ENCODE data around the gene DNAH1.

DNAH1 gene

GRCh38 chr3:52289338-52289746 lies 26.8 kb upstream of the DNAH1 start:
- peak in 1 of 42 donors; percentile 17 for DNase-seq
- intact Hi-C loops (cut with DNase I), result no loop called here

DNA sequence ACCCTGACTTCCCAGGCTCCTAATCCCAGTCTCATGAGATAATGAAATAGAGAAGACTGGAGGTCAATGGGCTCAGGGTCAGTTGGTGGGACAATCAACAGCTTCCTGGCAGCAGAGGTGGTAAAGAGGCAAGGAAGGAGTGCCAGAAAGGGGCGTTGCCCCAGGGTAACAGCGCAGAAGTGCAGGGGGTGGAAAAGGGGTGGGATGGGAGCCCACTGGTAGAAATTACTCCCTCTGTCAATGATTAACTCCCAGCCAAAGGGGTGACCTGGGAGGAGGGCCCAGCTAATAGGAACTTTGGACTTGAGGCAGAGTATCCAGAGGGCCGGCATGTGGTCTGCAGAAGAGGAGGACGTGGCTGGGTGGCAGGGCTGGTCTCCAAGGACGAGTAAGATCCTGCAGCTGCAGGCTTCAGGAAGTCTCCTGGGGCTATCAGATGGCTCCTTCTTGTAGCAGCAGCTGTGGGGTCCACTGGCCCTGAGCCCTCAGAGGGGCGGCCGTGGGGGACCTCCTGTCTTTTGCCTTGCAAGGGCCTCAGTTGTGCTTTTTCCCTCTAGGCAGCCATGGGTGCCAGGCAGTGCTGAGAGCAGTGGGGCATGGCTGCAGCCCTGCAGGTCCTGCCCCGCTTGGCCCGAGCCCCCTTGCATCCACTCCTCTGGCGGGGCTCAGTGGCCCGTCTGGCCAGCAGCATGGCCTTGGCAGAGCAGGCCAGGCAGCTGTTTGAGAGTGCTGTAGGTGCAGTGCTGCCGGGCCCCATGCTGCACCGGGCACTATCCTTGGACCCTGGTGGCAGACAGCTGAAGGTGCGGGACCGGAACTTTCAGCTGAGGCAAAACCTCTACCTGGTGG lies 26.1 kb upstream of the DNAH1 start:
- intact Hi-C loops (cut with DNase I), result loop anchor here (10.0 kb wide), 1 partner anchor 115 kb away; no protein-coding TSS in a partner anchor

GRCh38 chr3:52290596-52291507 lies 25.3 kb upstream of the DNAH1 start:
- DNase-seq, result peak in 1 of 42 donors; percentile 6
- intact Hi-C loops (cut with DNase I), result loop anchor here (10.0 kb wide), 1 partner anchor 114 kb away; no protein-coding TSS in a partner anchor

More for the DNA sequence above, 26.1 kb upstream of the DNAH1 start:
- peak in 1 of 42 donors; percentile 28 for DNase-seq

DNA sequence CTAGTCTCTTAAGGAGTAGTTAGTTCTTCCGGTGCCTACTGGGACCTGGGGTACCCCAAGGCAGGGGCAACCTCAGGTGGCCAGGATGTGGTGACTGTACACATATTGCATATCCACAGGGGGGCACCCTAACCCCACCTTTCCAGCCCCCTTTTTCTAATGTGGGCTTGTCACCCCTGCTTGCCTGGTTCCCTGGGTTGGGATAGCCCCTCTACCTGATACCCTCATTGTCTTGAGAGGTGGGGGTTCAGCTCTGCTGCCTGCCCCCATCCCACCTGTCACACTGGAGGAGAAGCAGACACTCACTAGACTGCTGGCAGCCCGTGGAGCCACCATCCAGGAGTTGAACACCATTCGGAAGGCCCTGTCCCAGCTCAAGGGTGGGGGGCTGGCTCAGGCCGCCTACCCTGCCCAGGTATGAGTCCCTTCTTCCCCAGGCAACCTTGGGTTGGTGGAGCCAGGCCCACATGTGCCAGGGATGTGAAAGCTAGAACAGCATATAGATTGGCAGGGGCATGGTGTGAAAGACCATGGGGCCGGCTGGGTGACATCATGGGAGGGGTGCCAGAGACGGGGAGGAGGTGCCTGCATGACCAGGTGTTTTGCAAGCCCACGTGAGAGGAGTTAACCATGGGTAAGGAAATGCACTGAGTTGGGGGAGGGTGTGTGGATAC lies 24.5 kb upstream of the DNAH1 start:
- intact Hi-C loops (cut with DNase I), result loop anchor here (10.0 kb wide), 1 partner anchor 113 kb away; no protein-coding TSS in a partner anchor
- DNase-seq, result peak in 22 of 42 donors; percentile 22 to 59 (median 35)

GRCh38 chr3:52292247-52293065 lies 23.7 kb upstream of the DNAH1 start:
- DNase-seq, result no peak
- intact Hi-C loops (cut with DNase I), result loop anchor here (10.0 kb wide), 1 partner anchor 112 kb away; no protein-coding TSS in a partner anchor

GRCh38 chr3:52293491-52294319 lies 22.4 kb upstream of the DNAH1 start:
- no peak for DNase-seq
- intact Hi-C loops (cut with DNase I), result loop anchor here (10.0 kb wide), 1 partner anchor 111 kb away; no protein-coding TSS in a partner anchor

DNA sequence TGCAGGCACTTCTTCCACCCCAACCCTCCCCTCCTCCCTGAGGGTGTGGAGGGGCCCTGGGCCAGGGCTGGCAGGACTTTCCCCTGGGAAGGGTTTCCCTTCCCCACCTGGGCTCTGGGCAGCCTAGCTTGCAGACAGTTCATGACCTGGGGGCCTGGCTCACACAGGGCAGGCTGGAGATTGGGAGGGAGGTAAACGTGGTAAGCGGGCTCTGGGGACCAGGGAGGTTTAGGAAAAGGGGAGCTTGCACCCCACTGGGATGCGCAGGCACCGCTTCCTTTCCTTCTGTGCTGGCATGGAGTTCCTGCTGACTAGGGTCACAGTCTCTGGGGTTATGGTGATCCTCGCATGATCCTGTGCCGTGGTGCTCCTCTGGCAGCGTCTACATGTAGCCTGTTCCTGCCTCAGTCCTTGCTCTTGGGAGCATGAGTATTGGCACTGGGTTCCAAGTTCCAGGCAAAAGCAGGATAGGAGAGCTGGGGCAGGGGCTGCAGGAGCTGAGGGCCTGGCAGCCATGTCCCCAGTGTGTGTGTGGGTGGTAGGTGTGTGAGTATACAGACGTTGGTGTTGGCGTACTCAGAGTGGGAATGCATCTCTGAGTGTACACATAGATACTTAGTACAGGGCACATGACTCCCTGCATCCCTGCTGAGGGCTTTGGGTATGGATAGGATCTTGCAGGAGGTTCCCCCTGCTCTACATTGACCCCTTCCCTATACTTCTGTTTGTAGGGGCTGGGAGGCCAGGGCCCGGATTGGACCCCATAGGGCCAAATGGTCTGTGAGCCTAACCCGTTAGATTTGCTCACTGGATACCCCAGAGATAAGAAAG lies 21.6 kb upstream of the DNAH1 start:
- no peak for DNase-seq
- intact Hi-C loops (cut with DNase I), result loop anchor here (10.0 kb wide), 1 partner anchor 110 kb away; no protein-coding TSS in a partner anchor

DNA sequence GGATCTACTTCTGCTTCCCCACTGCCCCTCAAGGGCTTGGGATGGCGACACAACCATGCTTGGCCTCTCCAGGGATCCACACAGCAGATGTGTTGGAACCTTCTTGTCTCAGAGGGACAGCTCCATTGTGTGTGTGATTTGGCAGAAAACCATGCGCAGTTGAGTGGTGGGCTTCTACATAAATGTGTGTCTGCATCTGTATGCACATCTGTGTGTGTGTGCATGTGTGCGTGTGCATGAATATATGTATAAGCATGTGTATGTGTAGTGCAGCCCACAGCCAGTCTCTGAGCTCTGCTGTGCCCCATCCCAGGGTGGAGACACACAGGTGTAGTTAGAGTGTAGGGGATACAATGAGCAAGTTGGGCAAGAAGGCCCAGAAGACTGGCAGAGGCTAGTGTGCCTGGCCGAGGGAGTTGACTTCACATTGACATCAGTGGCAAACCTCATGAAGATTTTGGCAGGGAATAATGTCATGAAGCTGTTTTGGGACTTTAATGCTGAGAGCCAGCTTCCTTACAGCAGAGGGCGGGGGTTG lies 20.4 kb upstream of the DNAH1 start:
- intact Hi-C loops (cut with DNase I), result loop anchor here (10.0 kb wide), 1 partner anchor 109 kb away; no protein-coding TSS in a partner anchor
- DNase-seq, result no peak

DNA sequence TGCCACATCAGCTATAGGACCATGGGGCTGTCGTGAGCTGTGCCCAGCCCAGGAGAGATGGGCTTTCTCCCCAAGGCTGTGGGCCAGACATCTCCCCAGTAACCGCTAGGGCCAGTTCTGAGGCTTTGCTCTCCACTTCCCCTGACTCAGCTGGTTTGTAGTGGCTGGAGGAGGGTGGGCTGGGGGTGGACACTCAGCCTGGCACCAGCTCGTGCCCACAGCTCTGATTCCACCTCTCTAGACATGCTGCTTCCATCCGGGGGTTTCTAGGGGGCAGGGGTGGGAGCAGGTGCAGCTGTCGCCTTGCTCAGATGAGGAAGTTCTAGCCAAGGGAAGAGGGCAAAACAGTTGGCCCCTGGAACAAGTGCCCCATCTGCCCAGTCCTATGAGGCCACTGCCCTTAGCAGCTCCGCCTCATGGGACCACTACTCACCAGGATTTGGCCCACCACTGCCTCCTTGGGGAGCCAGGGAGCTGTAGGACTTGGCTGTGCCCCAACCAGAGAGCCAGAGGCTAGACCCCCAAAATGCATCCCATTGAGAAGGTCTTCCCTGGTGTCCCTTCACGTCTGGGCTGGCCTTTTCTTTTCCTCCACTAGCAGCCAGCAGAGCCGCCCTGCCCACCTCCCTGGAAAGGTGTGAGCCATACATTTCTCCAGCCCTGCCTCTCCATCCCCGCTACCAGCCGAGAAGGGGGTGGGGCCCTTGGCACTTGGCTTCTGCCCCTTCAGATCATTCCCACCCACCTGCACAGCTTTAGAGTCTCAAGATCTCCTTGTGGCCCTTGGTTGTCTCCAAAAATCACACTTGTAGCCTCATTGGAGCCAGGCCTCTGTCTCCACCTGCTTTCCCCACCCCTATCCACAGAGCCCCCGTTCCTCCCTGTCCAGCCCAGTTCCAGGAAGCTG lies 18.6 kb upstream of the DNAH1 start:
- no peak for DNase-seq
- intact Hi-C loops (cut with DNase I), result loop anchor here (10.0 kb wide), 1 partner anchor 107 kb away; no protein-coding TSS in a partner anchor

- intact Hi-C loops (cut with DNase I), result loop anchor here (10.0 kb wide), 1 partner anchor 106 kb away; no protein-coding TSS in a partner anchor
- peak in 2 of 42 donors; percentile 20 to 30 for DNase-seq
Measured at GRCh38 chr3:52298149-52299098, 17.7 kb upstream of the DNAH1 start.

DNA sequence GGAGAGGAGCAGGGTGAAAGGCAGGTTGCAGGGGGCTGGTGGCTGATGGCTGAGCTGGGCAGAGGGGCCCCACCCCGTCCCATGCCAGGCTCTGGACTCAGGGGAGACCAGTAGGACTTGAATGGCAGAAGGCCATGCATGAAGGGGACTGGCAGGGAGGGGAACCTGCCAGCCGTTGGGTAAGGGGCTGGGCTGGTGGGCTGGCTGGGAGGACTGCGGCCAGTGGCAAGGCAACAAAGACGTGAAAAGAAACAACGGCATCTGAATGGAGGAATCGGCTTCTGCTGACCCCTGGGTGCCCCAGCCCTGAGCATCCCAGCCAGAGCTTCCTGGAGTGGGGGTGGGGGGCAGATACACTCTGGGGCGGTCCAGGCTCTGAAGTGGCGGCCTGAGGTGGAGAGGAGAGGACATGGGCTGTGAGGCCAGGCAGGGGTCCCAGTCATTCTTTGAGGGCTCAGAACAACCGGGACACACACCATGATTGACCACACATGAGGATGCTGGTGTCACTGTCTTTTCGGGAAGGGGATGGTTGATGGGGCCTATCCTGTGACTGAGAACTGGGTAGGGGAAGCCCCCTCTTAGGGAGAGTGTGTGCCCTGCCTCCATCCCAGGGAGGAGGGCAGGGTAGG lies 16.8 kb upstream of the DNAH1 start:
- DNase-seq, result no peak

GRCh38 chr3:52299879-52300611 lies 16.1 kb upstream of the DNAH1 start:
- peak in 1 of 42 donors; percentile 33 for DNase-seq
- intact Hi-C loops (cut with DNase I), result loop anchor here (10.0 kb wide), 1 partner anchor 105 kb away; no protein-coding TSS in a partner anchor

More for the DNA sequence above, 16.8 kb upstream of the DNAH1 start:
- intact Hi-C loops (cut with DNase I), result loop anchor here (10.0 kb wide), 1 partner anchor 105 kb away; no protein-coding TSS in a partner anchor
